ENCODE data around the gene MLN.

DNA sequence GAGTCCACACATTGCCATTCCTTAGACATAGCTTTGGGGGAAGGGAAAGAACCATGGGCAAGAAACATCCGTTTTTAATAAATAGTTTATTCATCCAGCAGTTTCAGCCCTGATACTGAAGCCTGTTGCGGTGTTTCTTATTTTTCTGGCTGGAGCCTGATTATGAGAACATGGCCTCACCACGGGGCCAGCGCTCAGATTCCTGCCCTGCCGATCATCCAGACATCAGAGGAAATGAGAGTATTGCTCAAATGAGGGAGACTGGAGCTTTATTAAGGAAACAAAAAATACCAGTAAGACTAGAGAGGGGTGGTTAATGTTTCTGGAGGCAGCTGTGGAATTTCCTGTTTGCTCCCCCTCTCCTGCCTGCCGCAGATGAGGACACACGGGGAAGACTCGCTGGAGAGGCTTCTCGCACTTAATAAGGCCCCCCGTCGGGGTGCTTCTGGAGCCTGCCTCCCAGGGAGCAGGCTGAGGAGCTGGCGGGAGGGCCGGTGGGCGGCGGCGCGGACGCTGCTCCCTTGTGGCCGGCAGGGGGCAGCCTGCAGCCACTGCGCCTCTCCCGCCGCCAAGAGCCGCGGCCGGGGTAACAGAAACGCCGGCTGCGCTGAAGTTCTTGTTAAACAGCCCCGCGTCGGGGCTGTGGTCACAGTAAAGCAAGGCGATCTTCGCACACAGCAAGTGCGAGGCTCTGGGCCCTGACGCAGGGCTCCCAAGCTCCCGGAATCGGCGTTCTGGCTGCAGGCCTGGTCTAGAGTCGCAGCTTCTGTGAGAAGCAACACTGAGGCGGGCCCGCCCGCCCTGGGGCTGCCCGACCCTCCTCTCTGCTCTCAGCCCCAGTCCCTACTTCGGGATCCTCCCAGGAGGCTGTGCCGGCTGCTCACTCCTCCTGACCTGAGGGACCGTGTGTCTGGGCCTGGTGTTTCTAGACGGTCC is 32.4 kb downstream of the MLN start:
- TF ChIP-seq, protein P1, sequence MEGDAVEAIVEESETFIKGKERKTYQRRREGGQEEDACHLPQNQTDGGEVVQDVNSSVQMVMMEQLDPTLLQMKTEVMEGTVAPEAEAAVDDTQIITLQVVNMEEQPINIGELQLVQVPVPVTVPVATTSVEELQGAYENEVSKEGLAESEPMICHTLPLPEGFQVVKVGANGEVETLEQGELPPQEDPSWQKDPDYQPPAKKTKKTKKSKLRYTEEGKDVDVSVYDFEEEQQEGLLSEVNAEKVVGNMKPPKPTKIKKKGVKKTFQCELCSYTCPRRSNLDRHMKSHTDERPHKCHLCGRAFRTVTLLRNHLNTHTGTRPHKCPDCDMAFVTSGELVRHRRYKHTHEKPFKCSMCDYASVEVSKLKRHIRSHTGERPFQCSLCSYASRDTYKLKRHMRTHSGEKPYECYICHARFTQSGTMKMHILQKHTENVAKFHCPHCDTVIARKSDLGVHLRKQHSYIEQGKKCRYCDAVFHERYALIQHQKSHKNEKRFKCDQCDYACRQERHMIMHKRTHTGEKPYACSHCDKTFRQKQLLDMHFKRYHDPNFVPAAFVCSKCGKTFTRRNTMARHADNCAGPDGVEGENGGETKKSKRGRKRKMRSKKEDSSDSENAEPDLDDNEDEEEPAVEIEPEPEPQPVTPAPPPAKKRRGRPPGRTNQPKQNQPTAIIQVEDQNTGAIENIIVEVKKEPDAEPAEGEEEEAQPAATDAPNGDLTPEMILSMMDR (conservative IDR thresholded peaks at IDR 0.05; ENCODE audit: low read length): peak; percentile 43
- no peak for TF ChIP-seq EZH2phosphoT487 (IDR thresholded peaks at IDR 0.05; ENCODE audit: borderline replicate concordance)
